Osteocyte (in vitro differentiated cells): Measurements from ENCODE around the gene SCN5A. TPM values are rescaled to one million over a fixed set of nuclear protein-coding genes. Genes with fewer than 3 reads are reported as not detected.

ENCODE experiments used
- DNase-seq: peaks from one replicate; pipeline ENCODE4 v3.0.0; 2021; ENCODE audit warnings: mixed read lengths; ENCODE audit not compliant: unreplicated experiment; ENCODE audit errors: extremely low spot score
- H3K27ac Mint-ChIP-seq: one replicate; pipeline ENCODE4 v1.8.0; 2021; ENCODE audit warnings: mild to moderate bottlenecking, mixed read lengths; ENCODE audit not compliant: unreplicated experiment
- H3K27me3 Mint-ChIP-seq: one replicate; pipeline ENCODE4 v1.8.0; 2021; ENCODE audit warnings: mixed read lengths; ENCODE audit not compliant: unreplicated experiment
- H3K36me3 Mint-ChIP-seq: one replicate; pipeline ENCODE4 v1.8.0; 2021; ENCODE audit warnings: mixed read lengths; ENCODE audit not compliant: unreplicated experiment
- H3K4me1 Mint-ChIP-seq: one replicate; pipeline ENCODE4 v1.8.0; 2021; ENCODE audit warnings: mixed read lengths; ENCODE audit not compliant: unreplicated experiment
- H3K4me3 Mint-ChIP-seq: one replicate; pipeline ENCODE4 v1.8.0; 2021; ENCODE audit warnings: mild to moderate bottlenecking, moderate library complexity, mixed read lengths; ENCODE audit not compliant: unreplicated experiment
- H3K9me3 Mint-ChIP-seq: one replicate; pipeline ENCODE4 v1.8.0; 2021; ENCODE audit warnings: mixed read lengths; ENCODE audit not compliant: unreplicated experiment
- total RNA-seq: library from RNA; stranded (reverse); gene quantifications from 2 replicates; pipeline ENCODE4 v1.2.1, GENCODE V29; 2021
- TF ChIP-seq, protein P1 (sequence below): fragments of 200-600 bp; sonication (generic); IDR thresholded peaks from 2 replicates; pipeline ENCODE4 v1.5.0; 2021; ENCODE audit warnings: antibody characterized with exemption, mild to moderate bottlenecking, moderate library complexity

Gene SCN5A
- total RNA-seq, 1 donor from 2014 or later, result not detected

DNA sequence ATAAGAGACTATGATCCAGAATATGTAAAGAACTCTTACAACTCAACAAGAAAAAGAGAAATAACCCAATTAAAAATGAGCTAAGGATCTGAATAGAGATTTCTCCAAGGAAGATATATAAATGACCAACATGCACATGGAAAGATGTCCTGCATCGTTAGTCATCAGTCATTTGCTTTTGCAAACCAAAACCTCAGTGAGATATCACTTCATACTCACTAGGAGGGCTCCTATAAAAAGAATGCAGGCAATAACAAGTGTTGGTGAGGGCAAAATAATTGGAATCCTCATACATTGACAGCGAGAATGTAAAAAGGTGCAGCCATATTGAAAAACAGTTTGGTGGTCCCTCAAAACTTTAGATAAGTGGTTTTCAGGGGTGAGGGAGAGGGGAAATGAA lies 96.4 kb downstream of the SCN5A start:
- Mint-ChIP-seq H3K9me3 (peaks cover 8% of the 10 kb centered on the region), H3K36me3 (no peaks in the 10 kb centered on the region), H3K4me1 (no peaks in the 10 kb centered on the region), H3K27ac (no peak overlapping the region), H3K4me3 (no peak overlapping the region), H3K27me3 (peaks cover 4% of the 10 kb centered on the region)
- TF ChIP-seq, protein P1, sequence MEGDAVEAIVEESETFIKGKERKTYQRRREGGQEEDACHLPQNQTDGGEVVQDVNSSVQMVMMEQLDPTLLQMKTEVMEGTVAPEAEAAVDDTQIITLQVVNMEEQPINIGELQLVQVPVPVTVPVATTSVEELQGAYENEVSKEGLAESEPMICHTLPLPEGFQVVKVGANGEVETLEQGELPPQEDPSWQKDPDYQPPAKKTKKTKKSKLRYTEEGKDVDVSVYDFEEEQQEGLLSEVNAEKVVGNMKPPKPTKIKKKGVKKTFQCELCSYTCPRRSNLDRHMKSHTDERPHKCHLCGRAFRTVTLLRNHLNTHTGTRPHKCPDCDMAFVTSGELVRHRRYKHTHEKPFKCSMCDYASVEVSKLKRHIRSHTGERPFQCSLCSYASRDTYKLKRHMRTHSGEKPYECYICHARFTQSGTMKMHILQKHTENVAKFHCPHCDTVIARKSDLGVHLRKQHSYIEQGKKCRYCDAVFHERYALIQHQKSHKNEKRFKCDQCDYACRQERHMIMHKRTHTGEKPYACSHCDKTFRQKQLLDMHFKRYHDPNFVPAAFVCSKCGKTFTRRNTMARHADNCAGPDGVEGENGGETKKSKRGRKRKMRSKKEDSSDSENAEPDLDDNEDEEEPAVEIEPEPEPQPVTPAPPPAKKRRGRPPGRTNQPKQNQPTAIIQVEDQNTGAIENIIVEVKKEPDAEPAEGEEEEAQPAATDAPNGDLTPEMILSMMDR, result no peak
- no peak for DNase-seq

GRCh38 chr3:38552364-38552763 lies 97.1 kb downstream of the SCN5A start:
- Mint-ChIP-seq H3K9me3 (peaks cover 8% of the 10 kb centered on the region), H3K36me3 (no peaks in the 10 kb centered on the region), H3K4me1 (no peaks in the 10 kb centered on the region), H3K27me3 (peaks cover 4% of the 10 kb centered on the region), H3K27ac (no peak overlapping the region), H3K4me3 (no peak overlapping the region)
- TF ChIP-seq, protein P1, result no peak
- DNase-seq, result peak; percentile 59

DNA sequence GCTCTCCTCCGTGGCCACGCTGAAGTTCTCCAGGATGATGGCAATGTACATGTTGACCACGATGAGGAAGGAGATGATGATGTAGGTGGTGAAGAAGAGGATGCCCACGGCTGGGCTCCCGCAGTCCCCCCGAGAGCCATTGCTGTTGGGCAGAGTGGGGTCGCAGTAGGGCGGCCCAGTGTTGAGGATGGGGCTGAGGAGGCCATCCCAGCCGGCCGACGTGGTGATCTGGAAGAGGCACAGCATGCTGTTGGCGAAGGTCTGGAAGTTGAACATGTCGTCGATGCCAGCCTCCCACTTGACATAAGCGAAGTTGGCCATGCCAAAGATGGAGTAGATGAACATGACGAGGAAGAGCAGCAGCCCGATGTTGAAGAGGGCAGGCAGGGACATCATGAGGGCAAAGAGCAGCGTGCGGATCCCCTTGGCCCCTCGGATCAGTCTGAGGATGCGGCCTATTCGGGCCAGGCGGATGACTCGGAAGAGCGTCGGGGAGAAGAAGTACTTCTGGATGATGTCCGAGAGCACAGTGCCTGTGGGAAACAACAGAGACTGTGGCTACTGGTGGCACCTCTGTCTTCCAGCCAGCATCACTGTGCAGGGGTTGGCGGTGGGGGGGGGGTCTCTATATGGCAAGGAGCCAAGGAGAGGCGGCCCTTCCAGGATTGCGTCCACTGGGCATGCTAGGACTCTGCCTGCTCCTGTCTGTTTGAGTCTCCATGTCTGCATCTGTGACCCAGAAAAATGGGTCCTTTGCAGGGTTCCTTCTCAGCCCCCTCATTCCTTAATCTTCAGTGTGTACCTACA lies 98.3 kb downstream of the SCN5A start:
- Mint-ChIP-seq H3K4me1 (no peaks in the 10 kb centered on the region), H3K9me3 (peaks cover 8% of the 10 kb centered on the region), H3K27me3 (peaks cover 11% of the 10 kb centered on the region), H3K27ac (no peak overlapping the region), H3K36me3 (no peaks in the 10 kb centered on the region), H3K4me3 (no peak overlapping the region)
- peak; percentile 75 for DNase-seq
- TF ChIP-seq, protein P1, result no peak

DNA sequence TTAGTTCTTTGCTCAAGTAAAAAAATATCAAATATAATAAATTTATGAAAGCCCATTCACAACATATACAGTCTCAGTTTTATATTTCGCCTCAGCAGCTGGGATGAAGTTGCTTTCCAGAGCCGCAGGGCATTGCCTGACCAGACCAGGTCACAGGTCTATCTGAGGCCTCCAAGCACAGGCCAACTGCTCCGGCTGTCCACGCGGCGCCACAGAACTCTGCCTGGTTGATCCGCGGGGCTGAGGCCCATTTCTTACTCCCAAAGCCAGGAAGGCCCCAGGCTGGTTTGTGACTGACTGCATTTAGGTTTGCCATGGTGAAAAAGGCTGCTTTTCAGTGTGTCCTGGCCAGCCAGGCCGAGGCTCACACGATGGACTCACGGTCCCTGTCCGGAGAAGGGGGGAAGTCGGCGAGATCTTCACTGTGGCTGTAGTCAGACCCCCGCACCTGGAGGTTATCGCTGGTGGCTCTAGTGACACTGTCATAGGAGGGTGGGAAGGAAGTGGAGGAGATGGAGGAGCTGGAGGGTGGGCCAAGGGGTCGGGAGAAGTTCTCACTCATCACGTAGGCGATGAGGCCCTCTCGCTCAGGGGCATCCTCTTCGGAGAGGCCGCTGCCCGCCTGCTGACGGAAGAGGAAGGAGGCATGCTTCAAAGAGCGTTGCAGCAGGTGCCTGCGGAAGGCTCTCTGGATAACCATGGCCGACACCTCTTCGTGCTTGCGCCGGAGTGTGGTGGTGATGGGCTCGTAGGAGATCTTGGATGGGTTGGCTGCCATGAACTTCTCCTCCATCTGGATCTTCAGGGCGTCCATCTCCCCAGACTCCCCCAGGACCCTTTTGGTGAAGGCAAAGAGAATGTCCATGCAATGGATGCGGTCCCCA lies 99.3 kb downstream of the SCN5A start:
- peak; percentile 75 for DNase-seq
- H3K4me1 Mint-ChIP-seq, result no peaks in the 10 kb centered on the region
- no peak overlapping the region for H3K27ac Mint-ChIP-seq
- peaks cover 20% of the 10 kb centered on the region for H3K27me3 Mint-ChIP-seq
- TF ChIP-seq, protein P1, result no peak
- H3K36me3 Mint-ChIP-seq, result no peaks in the 10 kb centered on the region
- H3K9me3 Mint-ChIP-seq, result peaks cover 8% of the 10 kb centered on the region
- H3K4me3 Mint-ChIP-seq, result no peak overlapping the region

DNA sequence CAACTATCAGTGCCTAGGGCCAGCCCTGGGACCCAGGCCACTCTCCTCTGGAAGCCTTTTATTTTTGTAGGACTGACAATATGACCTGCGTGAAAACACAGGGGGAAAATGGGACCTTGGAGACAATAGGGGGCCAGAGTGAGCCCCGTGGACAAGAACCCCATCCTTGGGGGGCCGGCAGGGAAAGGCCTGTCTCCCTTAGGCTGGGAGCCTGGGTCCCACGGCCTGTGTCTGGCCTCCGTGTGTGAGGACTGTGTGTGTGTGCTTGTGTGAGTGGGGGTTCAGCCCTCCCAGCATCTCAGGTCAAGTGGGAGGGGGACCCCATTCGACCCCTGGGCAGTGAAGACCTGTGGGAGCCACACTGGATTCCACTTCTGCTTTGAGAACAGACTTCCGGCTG lies 100.0 kb downstream of the SCN5A start:
- H3K4me1 Mint-ChIP-seq, result no peaks in the 10 kb centered on the region
- no peak overlapping the region for H3K27ac Mint-ChIP-seq
- peak; percentile 79 for DNase-seq
- TF ChIP-seq, protein P1, result no peak
- no peak overlapping the region for H3K4me3 Mint-ChIP-seq
- no peaks in the 10 kb centered on the region for H3K36me3 Mint-ChIP-seq
- H3K27me3 Mint-ChIP-seq, result peaks cover 20% of the 10 kb centered on the region
- peaks cover 8% of the 10 kb centered on the region for H3K9me3 Mint-ChIP-seq
